Hematopoietic multipotent progenitor cell treated with erythropoietin and hydrocortisone succinate and interleukin-3 and kit ligand, for 8 days (in vitro differentiated cells): ENCODE results near the gene CCDC40.

Source experiments
- DNase-seq: peaks from one replicate; pipeline ENCODE4 v3.0.0-alpha.2; 2015

Gene CCDC40

GRCh38 chr17:80147035-80147822 is 110.8 kb downstream of the CCDC40 start, which contains the start of gene EIF4A3:
Gene EIF4A3 (minus strand): TSS chr17:80147128. CDS start chr17:80146961, 167 bp downstream.
- peak; percentile 99 for DNase-seq
